Activated naive CD4-positive, alpha-beta T cell treated with anti-CD3 and anti-CD28 coated beads, Interleukin-2, amount 50 U/mL, for 24 hours (primary cell): Measurements from ENCODE around the gene PC.

Experiments used
- H3K27ac Mint-ChIP-seq: one replicate; pipeline ENCODE4 v1.8.0; 2021; ENCODE audit warnings: mild to moderate bottlenecking, mixed read lengths
- H3K27me3 Mint-ChIP-seq: one replicate; pipeline ENCODE4 v1.8.0; 2021; ENCODE audit warnings: mixed read lengths
- H3K36me3 Mint-ChIP-seq: one replicate; pipeline ENCODE4 v1.8.0; 2021; ENCODE audit warnings: mixed read lengths
- H3K4me1 Mint-ChIP-seq: one replicate; pipeline ENCODE4 v1.8.0; 2021; ENCODE audit warnings: mixed read lengths
- H3K4me3 Mint-ChIP-seq: one replicate; pipeline ENCODE4 v1.8.0; 2021; ENCODE audit warnings: mild to moderate bottlenecking, mixed read lengths
- H3K9me3 Mint-ChIP-seq: one replicate; pipeline ENCODE4 v1.8.0; 2021; ENCODE audit warnings: mixed read lengths

The PC gene

GRCh38 chr11:66891851-66892660 lies 66.1 kb downstream of the PC start:
- Mint-ChIP-seq H3K4me3 (peak overlapping the region; percentile 20), H3K36me3 (no peaks in the 10 kb centered on the region), H3K27me3 (no peaks in the 10 kb centered on the region), H3K4me1 (peaks cover 8% of the 10 kb centered on the region), H3K27ac (no peak overlapping the region), H3K9me3 (no peaks in the 10 kb centered on the region)

- no peak overlapping the region for H3K27ac Mint-ChIP-seq
- no peak overlapping the region for H3K4me3 Mint-ChIP-seq
- H3K36me3 Mint-ChIP-seq, result no peaks in the 10 kb centered on the region
- H3K9me3 Mint-ChIP-seq, result no peaks in the 10 kb centered on the region
- H3K27me3 Mint-ChIP-seq, result no peaks in the 10 kb centered on the region
- H3K4me1 Mint-ChIP-seq, result peaks cover 8% of the 10 kb centered on the region
Measured at GRCh38 chr11:66889960-66890359, 68.2 kb downstream of the PC start.

- H3K27me3 Mint-ChIP-seq, result no peaks in the 10 kb centered on the region
- H3K4me1 Mint-ChIP-seq, result peaks cover 8% of the 10 kb centered on the region
- H3K9me3 Mint-ChIP-seq, result no peaks in the 10 kb centered on the region
- H3K27ac Mint-ChIP-seq, result no peak overlapping the region
- no peaks in the 10 kb centered on the region for H3K36me3 Mint-ChIP-seq
- H3K4me3 Mint-ChIP-seq, result no peak overlapping the region
Measured at GRCh38 chr11:66888282-66888681, 69.9 kb downstream of the PC start.

- H3K4me3 Mint-ChIP-seq, result no peak overlapping the region
- no peak overlapping the region for H3K27ac Mint-ChIP-seq
- H3K4me1 Mint-ChIP-seq, result peaks cover 8% of the 10 kb centered on the region
- no peaks in the 10 kb centered on the region for H3K36me3 Mint-ChIP-seq
- no peaks in the 10 kb centered on the region for H3K9me3 Mint-ChIP-seq
- no peaks in the 10 kb centered on the region for H3K27me3 Mint-ChIP-seq
Measured at GRCh38 chr11:66887526-66887925, 70.7 kb downstream of the PC start.

GRCh38 chr11:66886671-66887221 lies 71.4 kb downstream of the PC start:
- H3K27me3 Mint-ChIP-seq, result no peaks in the 10 kb centered on the region
- peaks cover 7% of the 10 kb centered on the region for H3K4me1 Mint-ChIP-seq
- H3K27ac Mint-ChIP-seq, result no peak overlapping the region

GRCh38 chr11:66885950-66886440 lies 72.2 kb downstream of the PC start:
- H3K36me3 Mint-ChIP-seq, result no peaks in the 10 kb centered on the region
- H3K9me3 Mint-ChIP-seq, result no peaks in the 10 kb centered on the region
- H3K4me1 Mint-ChIP-seq, result peaks cover 13% of the 10 kb centered on the region
- H3K4me3 Mint-ChIP-seq, result no peak overlapping the region
- no peaks in the 10 kb centered on the region for H3K27me3 Mint-ChIP-seq
- peak overlapping the region; percentile 48 for H3K27ac Mint-ChIP-seq

More at GRCh38 chr11:66886671-66887221, 71.4 kb downstream of the PC start:
- H3K9me3 Mint-ChIP-seq, result no peaks in the 10 kb centered on the region
- H3K36me3 Mint-ChIP-seq, result no peaks in the 10 kb centered on the region
- H3K4me3 Mint-ChIP-seq, result no peak overlapping the region

GRCh38 chr11:66885469-66885868 lies 72.7 kb downstream of the PC start:
- Mint-ChIP-seq H3K27ac (no peak overlapping the region), H3K4me3 (no peak overlapping the region), H3K27me3 (no peaks in the 10 kb centered on the region), H3K9me3 (no peaks in the 10 kb centered on the region), H3K4me1 (peaks cover 18% of the 10 kb centered on the region), H3K36me3 (no peaks in the 10 kb centered on the region)

GRCh38 chr11:66884443-66884842 lies 73.7 kb downstream of the PC start:
- no peaks in the 10 kb centered on the region for H3K36me3 Mint-ChIP-seq
- H3K27me3 Mint-ChIP-seq, result no peaks in the 10 kb centered on the region
- no peak overlapping the region for H3K4me3 Mint-ChIP-seq
- no peaks in the 10 kb centered on the region for H3K9me3 Mint-ChIP-seq
- no peak overlapping the region for H3K27ac Mint-ChIP-seq
- peaks cover 22% of the 10 kb centered on the region for H3K4me1 Mint-ChIP-seq

- H3K9me3 Mint-ChIP-seq, result no peaks in the 10 kb centered on the region
Measured at GRCh38 chr11:66883016-66883965, 74.9 kb downstream of the PC start.

GRCh38 chr11:66882561-66883015 lies 75.6 kb downstream of the PC start:
- Mint-ChIP-seq H3K27me3 (no peaks in the 10 kb centered on the region), H3K4me1 (peaks cover 22% of the 10 kb centered on the region), H3K4me3 (no peak overlapping the region), H3K27ac (no peak overlapping the region), H3K9me3 (no peaks in the 10 kb centered on the region), H3K36me3 (no peaks in the 10 kb centered on the region)

More at GRCh38 chr11:66883016-66883965, 74.9 kb downstream of the PC start:
- no peak overlapping the region for H3K4me3 Mint-ChIP-seq
- H3K27me3 Mint-ChIP-seq, result no peaks in the 10 kb centered on the region
- H3K4me1 Mint-ChIP-seq, result peaks cover 22% of the 10 kb centered on the region
- H3K27ac Mint-ChIP-seq, result no peak overlapping the region
- no peaks in the 10 kb centered on the region for H3K36me3 Mint-ChIP-seq

- no peaks in the 10 kb centered on the region for H3K27me3 Mint-ChIP-seq
- no peaks in the 10 kb centered on the region for H3K36me3 Mint-ChIP-seq
- peaks cover 22% of the 10 kb centered on the region for H3K4me1 Mint-ChIP-seq
- no peaks in the 10 kb centered on the region for H3K9me3 Mint-ChIP-seq
- H3K4me3 Mint-ChIP-seq, result no peak overlapping the region
- H3K27ac Mint-ChIP-seq, result no peak overlapping the region
Measured at GRCh38 chr11:66881927-66882452, 76.2 kb downstream of the PC start.

- Mint-ChIP-seq H3K4me1 (peaks cover 22% of the 10 kb centered on the region), H3K36me3 (no peaks in the 10 kb centered on the region), H3K27ac (no peak overlapping the region), H3K9me3 (no peaks in the 10 kb centered on the region), H3K27me3 (no peaks in the 10 kb centered on the region), H3K4me3 (no peak overlapping the region)
Measured at GRCh38 chr11:66881451-66881835, 76.7 kb downstream of the PC start.

GRCh38 chr11:66880496-66881450 lies 77.4 kb downstream of the PC start:
- Mint-ChIP-seq H3K27ac (no peak overlapping the region), H3K9me3 (no peaks in the 10 kb centered on the region)

GRCh38 chr11:66879999-66880398 lies 78.2 kb downstream of the PC start:
- Mint-ChIP-seq H3K4me3 (no peak overlapping the region), H3K27ac (no peak overlapping the region), H3K9me3 (no peaks in the 10 kb centered on the region), H3K4me1 (peaks cover 22% of the 10 kb centered on the region), H3K27me3 (no peaks in the 10 kb centered on the region), H3K36me3 (no peaks in the 10 kb centered on the region)

More at GRCh38 chr11:66880496-66881450, 77.4 kb downstream of the PC start:
- Mint-ChIP-seq H3K4me1 (peaks cover 22% of the 10 kb centered on the region), H3K4me3 (peak overlapping the region; percentile 27), H3K36me3 (no peaks in the 10 kb centered on the region), H3K27me3 (no peaks in the 10 kb centered on the region)
